BE2C (cell line): ENCODE data around the gene CCNE1.

Experiments
- DNase-seq: peaks from one replicate; pipeline ENCODE4 v3.0.0-alpha.2; 2020
- H3K27me3 ChIP-seq: fragments of 250-450 bp; sonication (Bioruptor Pico); 2 replicates; pipeline ENCODE4 v1.5.1; 2020; ENCODE audit warnings: mild to moderate bottlenecking
- H3K36me3 ChIP-seq: fragments of 250-450 bp; sonication (Bioruptor Pico); 2 replicates; pipeline ENCODE4 v1.5.1; 2020; ENCODE audit warnings: mild to moderate bottlenecking
- H3K4me1 ChIP-seq: fragments of 250-450 bp; sonication (Bioruptor Pico); 2 replicates; pipeline ENCODE4 v1.5.1; 2020
- H3K4me3 ChIP-seq: 2 replicates; pipeline ENCODE4 v1.5.1; 2011; ENCODE audit warnings: low read depth, low read length
- H3K9me3 ChIP-seq: fragments of 250-450 bp; sonication (Bioruptor Pico); 2 replicates; pipeline ENCODE4 v1.5.1; 2020
- TF ChIP-seq, protein P1 (sequence below): IDR thresholded peaks from 2 replicates; pipeline ENCODE4 v1.5.1; 2012; ENCODE audit warnings: mild to moderate bottlenecking, low read depth, low read length

The CCNE1 gene

GRCh38 chr19:29809795-29810503 is 1.8 kb upstream of the CCNE1 start:
- Histone ChIP-seq H3K4me1 (peaks cover 5% of the 10 kb centered on the region; the same call in 1 of the 2 replicates), H3K36me3 (no peaks in the 10 kb centered on the region), H3K4me3 (no peak overlapping the region), H3K27me3 (no peaks in the 10 kb centered on the region), H3K9me3 (no peaks in the 10 kb centered on the region)
- TF ChIP-seq, protein P1, sequence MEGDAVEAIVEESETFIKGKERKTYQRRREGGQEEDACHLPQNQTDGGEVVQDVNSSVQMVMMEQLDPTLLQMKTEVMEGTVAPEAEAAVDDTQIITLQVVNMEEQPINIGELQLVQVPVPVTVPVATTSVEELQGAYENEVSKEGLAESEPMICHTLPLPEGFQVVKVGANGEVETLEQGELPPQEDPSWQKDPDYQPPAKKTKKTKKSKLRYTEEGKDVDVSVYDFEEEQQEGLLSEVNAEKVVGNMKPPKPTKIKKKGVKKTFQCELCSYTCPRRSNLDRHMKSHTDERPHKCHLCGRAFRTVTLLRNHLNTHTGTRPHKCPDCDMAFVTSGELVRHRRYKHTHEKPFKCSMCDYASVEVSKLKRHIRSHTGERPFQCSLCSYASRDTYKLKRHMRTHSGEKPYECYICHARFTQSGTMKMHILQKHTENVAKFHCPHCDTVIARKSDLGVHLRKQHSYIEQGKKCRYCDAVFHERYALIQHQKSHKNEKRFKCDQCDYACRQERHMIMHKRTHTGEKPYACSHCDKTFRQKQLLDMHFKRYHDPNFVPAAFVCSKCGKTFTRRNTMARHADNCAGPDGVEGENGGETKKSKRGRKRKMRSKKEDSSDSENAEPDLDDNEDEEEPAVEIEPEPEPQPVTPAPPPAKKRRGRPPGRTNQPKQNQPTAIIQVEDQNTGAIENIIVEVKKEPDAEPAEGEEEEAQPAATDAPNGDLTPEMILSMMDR = no peak
- no peak for DNase-seq

DNA sequence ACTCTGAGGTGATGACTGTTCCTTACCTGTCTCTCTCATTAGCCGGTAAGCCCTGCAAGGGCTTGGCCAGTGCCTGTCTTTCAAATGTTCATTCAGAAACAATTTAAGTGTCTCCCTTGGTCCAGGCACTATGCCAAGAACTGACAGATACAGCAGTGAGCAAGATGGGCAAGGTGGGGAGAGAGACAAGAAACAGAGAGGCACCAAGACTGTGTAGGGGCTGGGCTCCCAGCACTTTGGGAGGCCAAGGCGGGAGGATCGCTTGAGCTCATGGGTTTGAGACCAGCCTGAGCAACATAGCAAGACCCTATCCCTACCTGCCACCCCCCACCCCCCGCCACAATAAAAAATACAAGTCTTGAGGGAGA is 1.3 kb upstream of the CCNE1 start:
- Histone ChIP-seq H3K36me3 (no peaks in the 10 kb centered on the region), H3K9me3 (no peaks in the 10 kb centered on the region), H3K4me1 (peaks cover 4% of the 10 kb centered on the region; the same call in 1 of the 2 replicates), H3K27me3 (no peaks in the 10 kb centered on the region), H3K4me3 (no peak overlapping the region)
- no peak for DNase-seq
- TF ChIP-seq, protein P1 = no peak

- H3K27me3 ChIP-seq = no peaks in the 10 kb centered on the region
- no peaks in the 10 kb centered on the region for H3K4me1 ChIP-seq
- H3K36me3 ChIP-seq = no peaks in the 10 kb centered on the region
- H3K9me3 ChIP-seq = no peaks in the 10 kb centered on the region
- H3K4me3 ChIP-seq = peak overlapping the region; percentile 32
- TF ChIP-seq, protein P1 = no peak
- DNase-seq = peak; percentile 18
Observed at GRCh38 chr19:29812080-29812880, 489 bp downstream of the CCNE1 start.

DNA sequence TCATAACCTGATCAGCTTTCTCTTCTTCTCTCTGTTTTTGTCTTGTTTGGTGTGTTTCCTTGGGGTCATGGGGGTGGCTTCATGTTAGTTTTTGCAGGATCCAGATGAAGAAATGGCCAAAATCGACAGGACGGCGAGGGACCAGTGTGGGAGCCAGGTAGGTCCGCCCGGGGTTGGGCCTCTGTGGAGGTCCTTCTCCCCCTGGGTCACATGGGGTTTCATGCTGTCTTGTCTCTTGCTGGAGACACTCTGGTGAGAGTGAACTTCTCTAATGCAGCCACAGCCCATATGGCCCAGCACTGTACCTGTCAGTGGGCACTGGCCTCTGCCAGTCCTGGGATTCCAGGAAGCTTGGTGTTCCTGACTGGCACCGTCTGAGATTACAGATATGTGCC is 1.1 kb downstream of the CCNE1 start:
- no peaks in the 10 kb centered on the region for H3K27me3 ChIP-seq
- no peaks in the 10 kb centered on the region for H3K9me3 ChIP-seq
- H3K4me3 ChIP-seq = peak overlapping the region; percentile 32
- no peak for DNase-seq
- TF ChIP-seq, protein P1 = no peak
- no peaks in the 10 kb centered on the region for H3K4me1 ChIP-seq
- H3K36me3 ChIP-seq = no peaks in the 10 kb centered on the region

DNA sequence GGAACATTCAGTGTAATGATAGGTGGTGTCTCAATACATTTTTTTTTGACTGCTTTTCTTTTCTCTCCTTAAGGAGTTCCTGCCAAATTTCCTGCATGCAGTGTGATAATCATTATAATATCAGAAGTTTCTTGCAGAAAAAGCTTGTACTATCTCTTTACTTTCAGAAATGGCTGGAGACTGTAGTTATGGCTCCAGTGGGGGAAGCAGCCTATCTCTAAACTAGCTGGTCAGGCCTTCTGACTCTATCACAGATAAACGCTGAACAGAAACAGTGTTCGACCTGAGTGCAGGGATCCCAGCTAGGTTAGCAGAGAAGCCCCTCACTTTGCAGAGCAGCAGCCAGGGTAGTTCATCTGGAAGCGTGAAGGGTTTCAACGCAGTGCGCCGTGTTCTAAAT is 1.9 kb downstream of the CCNE1 start:
- no peaks in the 10 kb centered on the region for H3K9me3 ChIP-seq
- H3K4me1 ChIP-seq = no peaks in the 10 kb centered on the region
- TF ChIP-seq, protein P1 = no peak
- H3K4me3 ChIP-seq = no peak overlapping the region
- no peaks in the 10 kb centered on the region for H3K36me3 ChIP-seq
- no peaks in the 10 kb centered on the region for H3K27me3 ChIP-seq
- DNase-seq = no peak

- Histone ChIP-seq H3K9me3 (no peaks in the 10 kb centered on the region), H3K27me3 (no peaks in the 10 kb centered on the region), H3K4me1 (no peaks in the 10 kb centered on the region), H3K36me3 (no peaks in the 10 kb centered on the region), H3K4me3 (no peak overlapping the region)
- no peak for DNase-seq
- TF ChIP-seq, protein P1 = no peak
Observed at GRCh38 chr19:29815231-29815630, 3.4 kb downstream of the CCNE1 start.
